GM23338 (cell line): ENCODE results near the gene ATP6V1E1. TPM values are rescaled to one million over a fixed set of nuclear protein-coding genes. Genes with fewer than 3 reads are reported as not detected.

Source experiments
- ATAC-seq: fragments of 200-7000 bp; cut with Tn5 transposase; 3 replicates; pipeline ENCODE4 v1.9.1; 2020
- DNase-seq: peaks from one replicate; pipeline ENCODE4 v3.0.0-alpha.2; 2015; ENCODE audit warnings: low spot score
- H2AFZ ChIP-seq: fragments of 200-600 bp; sonication (generic); 2 replicates; pipeline ENCODE4 v1.8.0; 2016; ENCODE audit warnings: antibody characterized with exemption, mild to moderate bottlenecking, moderate library complexity
- H3F3A ChIP-seq: fragments of 200-600 bp; sonication (generic); replicated peaks from 2 replicates; pipeline ENCODE4 v1.8.0; 2017; ENCODE audit warnings: antibody characterized with exemption, mixed run types, low read depth
- H3K27ac ChIP-seq: fragments of 200-600 bp; sonication (generic); 2 replicates; pipeline ENCODE4 v1.6.1; 2016; ENCODE audit warnings: low read depth
- H3K27me3 ChIP-seq: fragments of 200-600 bp; sonication (generic); 2 replicates; pipeline ENCODE4 v1.8.0; 2016; ENCODE audit warnings: mild to moderate bottlenecking, mixed run types, moderate library complexity; ENCODE audit not compliant: insufficient read depth
- H3K36me3 ChIP-seq: fragments of 200-600 bp; sonication (generic); 2 replicates; pipeline ENCODE4 v1.8.0; 2016; ENCODE audit warnings: mild to moderate bottlenecking; ENCODE audit not compliant: insufficient read depth
- H3K4me1 ChIP-seq: fragments of 200-600 bp; sonication (generic); 2 replicates; pipeline ENCODE4 v1.8.0; 2016; ENCODE audit warnings: mild to moderate bottlenecking, moderate library complexity; ENCODE audit not compliant: insufficient read depth
- H3K4me2 ChIP-seq: fragments of 200-600 bp; sonication (generic); 2 replicates; pipeline ENCODE4 v1.7.1; 2017; ENCODE audit warnings: mixed run types
- H3K4me3 ChIP-seq: fragments of 200-600 bp; sonication (generic); 2 replicates; pipeline ENCODE4 v1.6.1; 2016; ENCODE audit warnings: mixed run types
- H3K79me2 ChIP-seq: fragments of 200-600 bp; sonication (generic); replicated peaks from 2 replicates; pipeline ENCODE4 v1.8.0; 2017; ENCODE audit warnings: mild to moderate bottlenecking; ENCODE audit not compliant: insufficient read depth
- H3K9me2 ChIP-seq: fragments of 200-600 bp; sonication (generic); 2 replicates; pipeline ENCODE4 v1.8.0; 2017; ENCODE audit not compliant: insufficient read depth
- H4K20me1 ChIP-seq: fragments of 200-600 bp; sonication (generic); replicated peaks from 2 replicates; pipeline ENCODE4 v1.8.0; 2017; ENCODE audit warnings: mild to moderate bottlenecking; ENCODE audit not compliant: insufficient read depth
- H3K27ac Mint-ChIP-seq: 2 replicates; pipeline ENCODE4 v1.8.0; 2020; ENCODE audit warnings: inconsistent platforms, mild to moderate bottlenecking, moderate library complexity, mixed read lengths
- H3K27me3 Mint-ChIP-seq: 3 replicates; pipeline ENCODE4 v1.8.0; 2022; ENCODE audit warnings: low read depth, mild to moderate bottlenecking, moderate library complexity, mixed read lengths, inconsistent platforms; ENCODE audit not compliant: insufficient read depth, poor library complexity
- H3K36me3 Mint-ChIP-seq: 3 replicates; pipeline ENCODE4 v1.8.0; 2021; ENCODE audit warnings: low read depth, mild to moderate bottlenecking, inconsistent platforms, moderate library complexity, mixed read lengths
- H3K4me1 Mint-ChIP-seq: 3 replicates; pipeline ENCODE4 v1.8.0; 2020; ENCODE audit warnings: mild to moderate bottlenecking, inconsistent platforms, mixed read lengths
- H3K4me3 Mint-ChIP-seq: 3 replicates; pipeline ENCODE4 v1.8.0; 2021; ENCODE audit warnings: moderate library complexity, mild to moderate bottlenecking, inconsistent platforms, mixed read lengths
- H3K9me3 Mint-ChIP-seq: 3 replicates; pipeline ENCODE4 v1.8.0; 2020; ENCODE audit warnings: moderate library complexity, mild to moderate bottlenecking, inconsistent platforms, mixed read lengths
- CREB1 ChIP-seq: fragments of 250-450 bp; sonication (Bioruptor Pico); IDR thresholded peaks from 2 replicates; pipeline ENCODE4 v1.5.0; 2020; ENCODE audit warnings: low read depth, mild to moderate bottlenecking, moderate library complexity
- CTCF ChIP-seq, 2 experiments: fragments of 200-600 bp in 1 of 2; sonication (generic) in 1 of 2; conservative IDR thresholded peaks; 2 replicates each; pipeline versions ENCODE4 v1.5.1 to v1.6.1; 2016 to 2017; ENCODE audit warnings: antibody characterized with exemption in 2 of 2, low read depth in 2 of 2, mild to moderate bottlenecking in 2 of 2, moderate library complexity in 1 of 2
- EZH2 ChIP-seq: fragments of 200-600 bp; sonication (generic); IDR thresholded peaks from one replicate; pipeline ENCODE4 v1.8.0; 2017; ENCODE audit warnings: antibody characterized with exemption, mild to moderate bottlenecking, low read depth; ENCODE audit not compliant: unreplicated experiment
- EZH2phosphoT487 ChIP-seq: fragments of 200-600 bp; sonication (generic); IDR thresholded peaks from one replicate; pipeline ENCODE4 v1.8.1; 2018; ENCODE audit warnings: antibody characterized with exemption; ENCODE audit not compliant: unreplicated experiment
- JUNB ChIP-seq: IDR thresholded peaks from one replicate; pipeline ENCODE4 v1.6.1; 2016; ENCODE audit warnings: antibody characterized with exemption; ENCODE audit not compliant: unreplicated experiment
- NANOG ChIP-seq: IDR thresholded peaks from 2 replicates; pipeline ENCODE4 v1.6.1; 2016; ENCODE audit warnings: antibody characterized with exemption, borderline replicate concordance
- POLR2AphosphoS5 ChIP-seq: IDR thresholded peaks from 2 replicates; pipeline ENCODE4 v1.6.1; 2016; ENCODE audit warnings: antibody characterized with exemption, low read depth
- STAT1 ChIP-seq: IDR thresholded peaks from one replicate; pipeline ENCODE4 v1.6.1; 2016; ENCODE audit warnings: antibody characterized with exemption; ENCODE audit not compliant: unreplicated experiment
- ZNF331 ChIP-seq: fragments of 250-450 bp; sonication (Bioruptor Pico); IDR thresholded peaks from 2 replicates; pipeline ENCODE4 v1.5.0; 2020; ENCODE audit warnings: low read depth, mild to moderate bottlenecking, moderate library complexity
- ZNF462 ChIP-seq: fragments of 250-450 bp; sonication (Bioruptor Pico); IDR thresholded peaks from 2 replicates; pipeline ENCODE4 v1.5.0; 2020; ENCODE audit warnings: mild to moderate bottlenecking, moderate library complexity
- polyA plus RNA-seq: library from polyadenylated mRNA; unstranded; fragments of >200 nt; fragmentation: Nextera tagmentation; extraction: Ambion mirVana; gene quantifications from 2 replicates; pipeline ENCODE4 v1.2.1, GENCODE V29; 2016
- total RNA-seq: library from RNA; depleted of rRNA; stranded (reverse); fragments of >200 nt; shearing (Covaris generic); gene quantifications from 2 replicates; pipeline ENCODE4 v1.2.3, GENCODE V29; 2014
- TF ChIP-seq, protein P1 (sequence below): IDR thresholded peaks from one replicate; pipeline ENCODE4 v1.6.1; 2018; ENCODE audit warnings: antibody characterized with exemption; ENCODE audit not compliant: unreplicated experiment
- TF ChIP-seq, protein P2 (sequence below): IDR thresholded peaks from 2 replicates; pipeline ENCODE4 v1.6.1; 2016; ENCODE audit warnings: antibody characterized with exemption

The ATP6V1E1 gene
- total and polyA plus RNA-seq, 2 experiments from 2014 or later, result 74.5 to 81.7 TPM

- Mint-ChIP-seq H3K27me3 (peaks cover 19% of the 10 kb centered on the region), H3K27ac (no peak overlapping the region), H3K4me3 (no peak overlapping the region), H3K4me1 (peaks cover 8% of the 10 kb centered on the region), H3K36me3 (no peaks in the 10 kb centered on the region), H3K9me3 (no peaks in the 10 kb centered on the region; the same call in 2 of the 3 replicates)
- no peaks in the 10 kb centered on the region for H3K4me1 ChIP-seq
- ATAC-seq (no peak), DNase-seq (no peak)
- H2AFZ ChIP-seq, result no peak overlapping the region
- TF ChIP-seq, protein P1, sequence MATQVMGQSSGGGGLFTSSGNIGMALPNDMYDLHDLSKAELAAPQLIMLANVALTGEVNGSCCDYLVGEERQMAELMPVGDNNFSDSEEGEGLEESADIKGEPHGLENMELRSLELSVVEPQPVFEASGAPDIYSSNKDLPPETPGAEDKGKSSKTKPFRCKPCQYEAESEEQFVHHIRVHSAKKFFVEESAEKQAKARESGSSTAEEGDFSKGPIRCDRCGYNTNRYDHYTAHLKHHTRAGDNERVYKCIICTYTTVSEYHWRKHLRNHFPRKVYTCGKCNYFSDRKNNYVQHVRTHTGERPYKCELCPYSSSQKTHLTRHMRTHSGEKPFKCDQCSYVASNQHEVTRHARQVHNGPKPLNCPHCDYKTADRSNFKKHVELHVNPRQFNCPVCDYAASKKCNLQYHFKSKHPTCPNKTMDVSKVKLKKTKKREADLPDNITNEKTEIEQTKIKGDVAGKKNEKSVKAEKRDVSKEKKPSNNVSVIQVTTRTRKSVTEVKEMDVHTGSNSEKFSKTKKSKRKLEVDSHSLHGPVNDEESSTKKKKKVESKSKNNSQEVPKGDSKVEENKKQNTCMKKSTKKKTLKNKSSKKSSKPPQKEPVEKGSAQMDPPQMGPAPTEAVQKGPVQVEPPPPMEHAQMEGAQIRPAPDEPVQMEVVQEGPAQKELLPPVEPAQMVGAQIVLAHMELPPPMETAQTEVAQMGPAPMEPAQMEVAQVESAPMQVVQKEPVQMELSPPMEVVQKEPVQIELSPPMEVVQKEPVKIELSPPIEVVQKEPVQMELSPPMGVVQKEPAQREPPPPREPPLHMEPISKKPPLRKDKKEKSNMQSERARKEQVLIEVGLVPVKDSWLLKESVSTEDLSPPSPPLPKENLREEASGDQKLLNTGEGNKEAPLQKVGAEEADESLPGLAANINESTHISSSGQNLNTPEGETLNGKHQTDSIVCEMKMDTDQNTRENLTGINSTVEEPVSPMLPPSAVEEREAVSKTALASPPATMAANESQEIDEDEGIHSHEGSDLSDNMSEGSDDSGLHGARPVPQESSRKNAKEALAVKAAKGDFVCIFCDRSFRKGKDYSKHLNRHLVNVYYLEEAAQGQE, result no peak
- TF ChIP-seq JUNB (no peak), ZNF462 (no peak), STAT1 (no peak), NANOG (no peak), EZH2phosphoT487 (no peak), POLR2AphosphoS5 (no peak), EZH2 (no peak), CREB1 (CRISPR knock-in tag) (no peak), ZNF331 (CRISPR knock-in tag) (no peak), CTCF (conservative IDR thresholded peaks at IDR 0.05; ENCODE audit: low read depth in 2 of 2) (no peak)
- TF ChIP-seq, protein P2, sequence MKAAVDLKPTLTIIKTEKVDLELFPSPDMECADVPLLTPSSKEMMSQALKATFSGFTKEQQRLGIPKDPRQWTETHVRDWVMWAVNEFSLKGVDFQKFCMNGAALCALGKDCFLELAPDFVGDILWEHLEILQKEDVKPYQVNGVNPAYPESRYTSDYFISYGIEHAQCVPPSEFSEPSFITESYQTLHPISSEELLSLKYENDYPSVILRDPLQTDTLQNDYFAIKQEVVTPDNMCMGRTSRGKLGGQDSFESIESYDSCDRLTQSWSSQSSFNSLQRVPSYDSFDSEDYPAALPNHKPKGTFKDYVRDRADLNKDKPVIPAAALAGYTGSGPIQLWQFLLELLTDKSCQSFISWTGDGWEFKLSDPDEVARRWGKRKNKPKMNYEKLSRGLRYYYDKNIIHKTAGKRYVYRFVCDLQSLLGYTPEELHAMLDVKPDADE, result no peak
- H3K36me3 ChIP-seq, result no peaks in the 10 kb centered on the region
- no peak overlapping the region for H3K4me2 ChIP-seq
- H3K4me3 ChIP-seq, result no peak overlapping the region
- H4K20me1 ChIP-seq, result no peaks in the 10 kb centered on the region
- no peaks in the 10 kb centered on the region for H3K27me3 ChIP-seq
- H3F3A ChIP-seq, result peaks cover 5% of the 10 kb centered on the region; the same call in 1 of the 2 replicates
- H3K79me2 ChIP-seq, result no peaks in the 10 kb centered on the region
- H3K9me2 ChIP-seq, result no peaks in the 10 kb centered on the region
- H3K27ac ChIP-seq, result no peak overlapping the region
Observed at GRCh38 chr22:17579535-17579981, 49.0 kb downstream of the ATP6V1E1 start.
